SHP77 (cell line): ENCODE measurements around the gene TTC38.
A peak's percentile ranks its signal among the peaks of the same experiment; 100 is the strongest.

Experiments used
- DNase-seq, 2 experiments: peaks; one replicate each; lab custom pipeline; 2025; lab: John Stamatoyannopoulos, UW

The TTC38 gene

DNA sequence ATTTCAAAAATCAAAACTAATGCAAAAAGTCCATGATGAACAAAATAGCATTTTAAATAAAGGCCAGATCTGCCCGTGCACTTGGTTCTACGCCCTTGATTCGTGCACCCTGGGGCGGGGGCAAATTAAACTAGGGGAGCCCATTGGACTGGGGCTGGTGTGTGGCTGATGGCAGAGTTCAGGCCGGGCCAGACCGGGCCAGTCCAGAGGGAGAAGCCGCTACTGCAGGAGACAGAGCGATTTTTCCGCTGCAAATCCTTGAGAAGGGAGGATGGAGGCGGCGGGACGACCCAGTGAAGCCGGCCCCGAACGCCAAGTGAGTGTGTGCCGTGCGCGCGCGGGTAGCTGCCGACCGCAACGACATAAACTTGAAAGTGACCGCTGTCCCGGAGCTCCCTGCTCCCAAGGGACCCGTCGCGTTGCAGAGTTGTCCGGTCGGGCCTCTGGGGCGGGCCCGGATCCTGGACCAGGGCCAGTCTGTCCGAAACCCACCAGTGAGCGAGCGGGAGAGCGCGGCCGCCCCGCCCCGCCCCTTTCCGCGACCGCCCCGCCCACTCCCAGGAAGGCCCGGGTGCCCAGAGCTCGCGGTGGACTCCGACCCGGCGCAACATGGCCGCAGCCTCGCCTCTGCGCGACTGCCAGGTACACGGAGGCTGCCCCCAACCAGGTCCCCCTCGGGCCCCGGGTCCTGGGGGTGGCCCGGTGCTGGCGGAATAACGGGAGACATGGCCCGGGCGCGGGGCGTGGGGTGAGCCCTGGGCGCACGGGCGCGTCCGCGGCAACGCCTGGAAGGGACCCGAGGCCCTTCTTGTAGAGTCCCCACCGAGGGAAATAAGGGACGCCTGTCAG is at the start of gene TTC38:
TTC38 (plus strand) TSS at position 578 of the 849 bp plus-strand sequence; CDS start at position 610, 32 bp downstream.
- peak; percentile 81 for DNase-seq

DNA sequence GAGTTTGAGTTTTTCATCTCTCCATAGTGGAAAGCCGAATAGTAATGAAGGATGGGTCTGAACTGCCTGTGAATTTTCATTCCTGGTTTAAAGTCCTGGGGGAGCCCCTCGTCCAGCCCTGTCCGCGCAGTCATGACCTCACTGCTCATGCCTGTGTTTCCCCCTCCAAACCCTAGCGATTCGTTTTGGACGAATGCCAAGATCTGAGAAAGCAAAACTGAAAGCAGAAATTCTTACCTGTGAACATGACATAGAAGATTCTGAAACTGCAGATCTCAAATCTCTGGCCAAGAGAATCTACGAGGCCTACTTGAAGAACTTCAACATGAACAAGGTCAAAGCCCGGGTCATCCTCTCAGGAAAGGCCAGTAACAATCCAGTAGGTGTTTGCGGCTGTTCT is 48.2 kb upstream of the TTC38 start:
- DNase-seq = peak in 1 of 2 experiments; percentile 57

DNA sequence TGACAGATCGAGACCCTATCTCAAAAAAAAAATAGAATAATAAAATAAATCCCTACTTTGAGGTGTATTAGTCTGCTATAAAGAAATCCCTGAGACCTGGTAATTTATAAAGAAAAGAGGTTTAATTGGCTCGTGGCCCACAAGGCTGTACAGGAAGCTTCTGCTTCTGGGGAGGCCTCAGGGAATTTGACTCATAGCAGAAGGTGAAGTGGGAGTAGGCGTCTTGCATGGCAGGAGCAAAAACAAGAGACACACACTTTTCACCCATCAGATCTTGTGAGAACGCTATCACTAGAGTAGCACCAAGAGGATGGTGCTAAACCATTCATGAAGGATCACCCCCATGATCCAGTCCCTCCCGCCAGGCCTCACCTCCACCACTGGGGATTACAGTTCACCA is 46.9 kb upstream of the TTC38 start:
- no peak for DNase-seq

DNA sequence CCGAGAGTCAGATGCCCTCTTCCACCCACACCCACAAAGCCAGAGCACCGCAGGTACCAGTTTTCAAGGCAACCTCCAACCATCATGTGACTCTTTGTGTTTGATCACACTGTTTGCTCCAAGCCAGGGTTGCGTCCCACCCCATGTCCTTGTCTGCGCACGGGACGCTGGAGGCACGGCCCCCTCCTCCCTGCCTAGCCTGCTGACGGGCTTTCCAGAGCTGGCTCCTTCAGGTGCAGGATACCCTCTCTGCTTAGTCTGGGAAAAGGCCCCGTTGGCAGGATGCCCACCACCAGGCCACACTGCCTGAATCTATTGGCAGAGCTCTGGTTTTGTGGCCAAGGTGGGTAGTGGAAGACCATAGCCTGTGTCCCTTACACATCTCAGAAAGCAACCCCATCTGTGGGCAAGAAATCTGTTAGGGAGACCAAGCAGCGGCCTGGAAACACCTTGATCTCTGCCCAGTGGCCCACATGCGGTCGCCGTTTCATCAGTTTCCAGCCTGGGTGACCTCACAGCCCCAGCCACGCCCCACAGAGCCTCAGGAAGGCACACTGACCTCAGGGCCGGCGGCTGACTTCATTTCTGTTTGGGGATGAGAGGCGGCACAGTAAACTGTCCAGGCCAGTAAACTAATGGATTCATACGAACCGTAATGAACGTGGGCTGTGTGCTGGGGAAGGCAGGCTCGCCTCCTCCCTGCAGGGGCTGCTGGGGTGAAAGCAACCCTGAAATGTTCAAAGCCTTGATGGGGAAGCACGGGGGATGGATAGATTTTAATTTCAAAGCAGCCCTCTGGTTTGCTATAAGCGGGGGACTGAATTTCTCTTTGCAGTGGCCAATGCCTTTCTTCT is 43.5 kb upstream of the TTC38 start:
- DNase-seq = no peak

DNA sequence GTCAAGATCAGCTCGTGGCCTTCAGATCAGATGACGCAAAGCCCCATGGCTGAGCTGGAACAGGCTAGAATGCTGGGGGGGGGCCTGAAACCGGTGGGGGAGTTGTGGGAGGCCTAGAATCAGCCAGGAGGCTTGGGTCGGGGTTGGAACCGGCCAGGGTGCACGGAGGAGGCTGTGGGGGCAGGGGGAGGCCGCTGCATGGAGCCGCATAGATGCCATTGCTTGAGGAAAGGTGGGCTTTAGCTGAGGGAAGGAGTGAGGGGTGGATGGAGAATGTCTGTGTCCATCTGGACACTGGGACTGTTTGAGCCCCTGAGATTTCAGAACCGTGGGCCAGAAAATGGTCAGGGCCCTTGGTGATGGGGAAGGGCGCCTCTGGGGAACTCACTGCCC is 42.9 kb upstream of the TTC38 start:
- no peak for DNase-seq

DNA sequence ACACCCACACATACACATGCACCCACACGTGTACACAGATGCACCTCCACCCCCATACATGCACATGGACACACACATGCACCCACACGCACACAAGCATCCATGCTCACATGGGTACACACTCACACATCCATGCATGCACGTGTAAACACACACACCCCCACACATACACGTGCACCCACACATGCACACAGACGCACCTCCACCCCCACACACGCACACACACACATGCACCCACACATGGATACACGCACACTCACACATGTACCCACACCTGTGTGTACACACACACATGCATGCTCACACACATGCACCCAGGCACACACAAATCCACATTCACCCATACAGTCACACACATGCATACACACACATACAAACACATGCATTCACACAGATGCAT is 42.2 kb upstream of the TTC38 start:
- no peak for DNase-seq

DNA sequence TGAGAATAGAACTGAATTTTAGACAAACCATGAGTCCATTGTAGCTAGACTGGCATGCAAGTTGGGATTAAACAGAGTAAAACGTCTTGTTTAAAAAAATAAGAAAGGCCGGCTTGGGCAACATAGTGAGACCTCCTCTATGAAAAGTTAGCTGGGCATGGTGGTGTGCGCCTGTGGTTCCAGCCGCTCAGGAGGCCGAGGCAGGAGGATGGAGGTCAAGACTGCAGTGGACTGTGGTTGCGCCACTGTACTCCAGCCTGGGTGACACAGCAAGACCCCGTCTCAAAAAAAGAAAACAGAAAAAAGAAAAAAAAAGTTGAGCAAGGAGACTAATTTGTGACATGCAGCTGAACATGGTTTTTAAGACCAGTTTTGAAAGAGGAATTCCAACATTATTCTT is 41.2 kb upstream of the TTC38 start:
- DNase-seq = no peak

DNA sequence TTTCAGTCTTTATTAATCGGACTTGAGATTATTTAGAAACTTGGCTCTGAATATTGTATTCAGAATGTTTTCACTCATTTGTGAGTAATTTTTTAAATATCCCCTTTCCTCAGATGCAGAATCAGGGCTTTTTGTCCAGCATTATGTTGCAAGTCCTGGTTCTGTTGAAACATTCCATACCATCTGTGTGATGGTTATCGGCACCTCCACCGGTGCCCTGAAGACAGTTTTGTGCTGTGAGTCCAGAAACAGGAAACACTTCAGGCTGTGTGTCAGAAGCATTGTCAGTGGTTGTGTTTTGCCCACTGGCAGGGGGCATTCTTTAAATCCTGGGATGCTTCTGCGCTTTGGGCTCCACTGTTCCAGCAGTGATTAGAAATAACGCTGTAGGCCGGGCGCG is 38.1 kb upstream of the TTC38 start:
- no peak for DNase-seq

DNA sequence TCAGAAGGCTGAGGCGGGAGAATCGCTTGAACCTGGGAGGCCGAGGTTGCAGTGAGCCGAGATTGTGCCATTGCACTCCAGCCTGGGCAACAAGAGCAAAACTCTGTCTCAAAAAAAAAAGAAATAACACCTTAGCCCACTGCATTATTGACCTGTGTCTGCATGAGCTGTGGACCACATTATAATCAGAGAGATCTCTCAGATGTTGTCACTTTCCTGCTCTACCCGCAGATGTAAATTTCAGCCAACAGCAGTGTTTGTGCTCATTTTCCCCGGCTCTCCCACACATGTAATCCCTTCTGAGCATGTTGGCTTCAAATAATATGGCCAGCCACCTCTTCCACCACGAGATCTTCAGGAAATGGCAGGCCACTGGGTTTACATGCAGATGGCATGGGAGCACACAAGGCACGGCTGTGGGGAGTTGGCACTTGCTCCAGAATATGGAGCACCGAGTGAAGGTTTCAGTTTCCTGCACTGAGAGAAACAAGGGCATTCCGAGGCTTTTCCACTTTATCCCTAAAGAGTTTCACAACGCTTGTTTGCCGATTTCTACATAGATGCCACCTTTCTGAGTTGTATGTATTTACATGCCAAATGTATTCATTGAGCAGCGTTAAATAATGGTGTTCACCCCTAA is 37.4 kb upstream of the TTC38 start:
- no peak for DNase-seq

DNA sequence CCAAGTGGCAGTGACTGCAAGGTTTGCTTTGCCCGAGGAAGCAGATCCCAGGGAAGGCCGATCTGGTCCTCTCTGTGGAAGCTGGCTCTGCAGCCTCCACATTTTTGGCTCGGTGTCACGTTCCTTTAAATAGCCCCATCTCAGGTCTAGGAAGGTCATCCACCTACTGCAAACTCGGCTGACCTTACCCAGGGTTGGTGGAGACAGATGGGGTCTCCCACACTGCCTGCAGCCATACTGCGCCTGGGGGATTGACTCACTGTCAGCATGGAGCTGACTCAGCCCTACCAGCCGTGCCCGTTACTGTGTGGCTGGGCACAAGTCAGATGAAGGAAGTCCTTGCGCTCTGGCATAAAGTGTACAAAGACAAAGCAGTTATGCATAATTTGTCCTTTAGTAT is 34.6 kb upstream of the TTC38 start:
- peak in 1 of 2 experiments; percentile 14 for DNase-seq

DNA sequence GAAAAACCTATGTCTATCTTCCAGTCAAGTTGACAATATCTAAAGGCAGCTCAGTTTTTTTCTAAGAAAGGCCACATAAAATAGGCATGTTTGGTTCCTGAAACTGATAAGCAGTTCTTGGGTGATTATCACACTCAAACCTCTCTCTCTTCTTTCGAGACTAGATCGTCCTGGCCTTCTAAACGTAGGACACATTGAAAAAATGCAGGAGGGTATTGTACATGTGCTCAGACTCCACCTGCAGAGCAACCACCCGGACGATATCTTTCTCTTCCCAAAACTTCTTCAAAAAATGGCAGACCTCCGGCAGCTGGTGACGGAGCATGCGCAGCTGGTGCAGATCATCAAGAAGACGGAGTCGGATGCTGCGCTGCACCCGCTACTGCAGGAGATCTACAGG is 32.8 kb upstream of the TTC38 start:
- no peak for DNase-seq

DNA sequence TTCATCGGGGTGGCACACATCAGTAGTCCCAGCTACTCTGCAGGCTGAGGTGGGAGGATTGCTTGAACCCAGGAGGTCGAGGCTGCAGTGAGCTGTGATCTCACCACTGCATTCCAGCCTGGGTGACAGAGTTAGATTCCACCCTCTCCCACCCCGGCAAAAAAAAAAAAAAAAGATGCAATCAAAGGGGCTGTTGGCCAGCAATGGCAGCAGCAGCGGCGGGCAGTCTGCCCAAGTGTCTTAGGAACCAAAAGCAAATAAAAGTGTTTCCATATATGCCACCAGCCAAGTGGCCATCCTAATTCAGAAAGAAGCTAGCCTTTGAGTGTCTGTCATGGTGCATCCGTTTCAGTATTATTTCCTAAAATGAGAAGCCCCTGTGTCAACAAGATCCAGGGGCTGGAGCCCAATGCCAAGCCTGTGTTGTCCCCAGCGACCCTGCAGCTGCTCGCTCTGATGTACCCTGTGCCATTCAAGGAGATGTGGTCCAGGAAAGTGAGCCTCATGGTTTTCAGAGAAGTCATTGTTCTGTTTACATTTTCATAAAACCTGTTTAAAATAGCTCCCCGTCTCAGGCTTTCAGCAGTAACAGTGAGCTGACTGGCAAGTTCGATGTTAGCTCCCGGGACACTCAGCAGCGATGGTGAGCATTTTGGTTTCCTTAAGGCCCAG is 30.2 kb upstream of the TTC38 start:
- no peak for DNase-seq

DNA sequence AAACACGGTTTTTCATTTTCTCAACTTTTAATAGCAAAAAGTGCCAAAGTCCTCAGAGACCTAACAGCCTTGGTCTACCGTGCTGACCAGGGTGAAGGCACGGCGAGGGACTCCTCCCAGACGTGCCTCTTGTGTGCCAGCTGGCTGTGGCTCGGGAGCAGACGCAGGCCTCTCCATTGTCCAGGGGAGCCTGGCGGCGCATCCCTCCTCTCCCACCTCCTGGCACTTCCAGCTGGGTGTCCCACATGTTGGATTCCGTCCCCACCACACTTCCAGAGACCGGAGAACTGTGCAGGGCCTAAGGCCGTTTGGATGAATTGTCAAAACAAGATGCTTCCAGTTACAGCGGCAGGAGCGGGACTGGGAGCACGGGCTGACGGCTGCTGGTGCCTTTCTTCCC is 29.3 kb upstream of the TTC38 start:
- no peak for DNase-seq

DNA sequence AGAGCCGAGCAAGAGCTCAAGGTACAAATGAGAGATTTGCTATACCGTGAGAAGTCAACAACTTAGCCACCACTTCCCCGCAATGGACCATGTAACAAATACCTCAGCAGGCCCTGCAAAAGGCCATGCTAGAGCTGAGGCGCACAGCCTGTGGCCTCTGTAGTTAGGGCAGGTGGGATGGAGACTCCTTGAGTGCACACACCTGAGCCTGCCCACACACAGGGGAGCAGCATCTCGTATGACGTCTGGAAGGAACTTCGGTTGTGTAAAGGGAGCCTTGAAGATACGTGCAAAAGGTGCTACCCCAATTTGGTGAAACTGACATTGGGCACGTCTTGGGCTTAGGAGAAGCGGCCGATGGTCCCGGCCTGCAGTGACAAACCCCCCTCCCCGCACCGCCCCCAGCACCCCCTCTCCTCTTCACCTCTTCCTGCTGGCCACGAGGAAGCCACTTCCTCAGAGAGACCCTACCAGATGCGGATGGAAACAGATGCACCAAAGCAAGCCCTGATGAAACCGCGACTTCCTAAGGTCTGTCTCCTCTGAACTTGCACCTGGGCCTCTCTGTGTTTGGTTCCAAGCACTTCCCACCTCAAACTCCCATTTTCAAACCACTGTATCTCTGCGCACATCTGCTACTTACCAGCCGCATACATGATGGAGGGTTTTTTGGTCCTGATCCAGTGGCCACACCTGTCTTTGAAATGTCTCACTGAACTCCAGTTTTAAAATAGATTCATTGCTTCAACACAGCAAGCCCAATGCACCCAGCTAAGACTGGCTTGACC is 28.4 kb upstream of the TTC38 start:
- DNase-seq = no peak

DNA sequence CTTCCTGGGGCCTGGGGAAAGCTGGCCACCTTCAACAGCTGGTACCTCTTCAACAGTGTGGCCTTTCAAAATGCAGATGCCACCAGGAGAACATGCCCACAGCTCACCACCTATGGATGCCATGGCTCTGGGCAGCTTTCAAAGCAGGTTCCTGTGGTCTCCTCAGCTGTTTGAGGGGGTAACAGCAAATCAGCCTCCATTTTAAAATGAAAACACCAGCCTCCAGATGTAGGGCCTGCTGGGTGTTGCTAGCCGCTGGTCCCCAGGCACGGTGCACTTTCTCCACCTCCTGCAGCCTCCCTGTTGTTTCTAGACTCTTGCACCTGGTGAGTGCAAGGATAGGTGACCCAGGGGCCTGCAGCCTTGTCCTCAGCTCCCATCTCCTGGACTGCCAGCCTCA is 27.7 kb upstream of the TTC38 start:
- no peak for DNase-seq

DNA sequence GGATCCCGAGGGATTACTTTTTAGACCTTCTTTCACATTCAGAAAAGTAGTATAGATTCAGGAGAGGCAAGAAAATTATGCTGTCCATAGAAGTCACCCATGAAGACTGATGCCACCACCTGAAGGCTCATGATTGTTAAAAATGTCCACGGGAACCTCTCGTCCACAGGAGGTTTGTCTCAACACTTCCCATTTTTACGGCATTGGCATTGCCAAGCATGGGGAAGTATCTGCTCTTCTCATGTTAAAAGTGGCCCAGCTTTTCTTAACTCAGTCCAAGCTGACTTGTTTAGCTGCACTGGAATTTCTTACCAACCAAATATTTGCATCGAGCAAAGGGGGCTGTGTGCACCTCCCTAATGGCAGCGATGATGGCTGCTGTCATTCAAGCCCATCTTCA is 27.3 kb upstream of the TTC38 start:
- no peak for DNase-seq

DNA sequence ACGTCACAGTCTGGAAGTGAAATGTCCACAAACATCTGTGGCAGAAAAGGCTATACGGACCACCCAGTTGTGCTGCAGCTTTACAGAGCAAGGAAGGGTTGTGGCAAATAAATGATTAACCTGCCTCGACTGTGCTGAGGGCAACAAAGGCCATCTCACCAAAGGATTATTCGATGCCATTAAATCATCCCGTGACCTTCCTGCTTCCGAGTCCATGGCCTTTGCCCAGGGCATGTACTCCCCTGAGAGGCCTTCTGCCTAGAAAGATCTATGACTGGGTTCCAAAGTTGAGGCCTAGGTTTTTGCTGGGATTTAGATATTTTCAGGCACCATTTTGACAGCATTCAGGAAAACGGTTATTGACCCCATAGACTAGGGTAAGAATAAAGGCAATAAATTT is 26.9 kb upstream of the TTC38 start:
- no peak for DNase-seq

DNA sequence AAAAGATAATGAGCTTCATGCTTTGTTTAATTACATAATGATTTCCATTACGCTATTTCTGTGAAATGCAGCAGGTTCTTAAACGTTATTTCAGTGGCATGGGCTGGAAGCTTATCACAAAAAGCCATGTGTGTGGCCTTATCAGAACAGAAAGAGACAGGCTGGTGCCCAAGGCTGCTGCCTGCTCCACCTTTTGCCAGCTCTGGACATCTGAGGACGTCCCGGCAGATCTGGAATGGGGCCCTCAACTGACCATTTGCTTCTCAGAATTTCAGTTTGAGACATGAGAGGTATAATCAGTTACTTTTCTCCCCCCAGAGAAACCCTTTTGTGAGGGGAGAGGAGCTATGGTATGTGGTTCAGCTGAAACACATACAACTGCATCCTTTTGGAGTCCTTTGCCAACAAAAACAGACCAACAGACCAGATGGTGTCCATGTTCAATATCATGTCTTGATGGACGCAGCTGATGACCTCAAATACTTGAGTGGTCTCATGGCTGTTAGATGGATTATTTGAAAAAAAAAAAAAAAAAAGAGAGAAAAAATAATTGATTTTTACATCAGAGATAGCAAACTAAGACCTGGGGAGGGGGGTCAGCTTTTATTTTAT is 26.3 kb upstream of the TTC38 start:
- DNase-seq = no peak

DNA sequence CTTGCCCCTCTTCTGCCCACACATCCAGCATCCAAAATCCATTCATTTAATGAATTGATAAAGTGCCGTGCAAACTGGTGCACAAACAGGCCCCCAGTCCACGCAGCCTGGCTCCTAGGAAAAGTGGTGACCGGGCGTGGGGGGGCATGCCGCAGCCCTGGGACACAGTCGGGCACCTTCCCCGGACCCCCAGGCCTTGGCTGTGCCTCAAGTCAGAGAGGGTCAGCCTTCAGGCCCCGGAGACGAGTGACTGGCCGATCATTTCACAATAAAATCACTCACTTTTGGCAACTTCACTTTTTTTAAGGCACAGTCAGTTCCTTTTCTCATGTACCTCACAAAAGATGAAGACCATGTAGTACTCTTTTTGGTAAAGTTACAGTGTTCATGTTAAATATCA is 25.7 kb upstream of the TTC38 start:
- DNase-seq = no peak

DNA sequence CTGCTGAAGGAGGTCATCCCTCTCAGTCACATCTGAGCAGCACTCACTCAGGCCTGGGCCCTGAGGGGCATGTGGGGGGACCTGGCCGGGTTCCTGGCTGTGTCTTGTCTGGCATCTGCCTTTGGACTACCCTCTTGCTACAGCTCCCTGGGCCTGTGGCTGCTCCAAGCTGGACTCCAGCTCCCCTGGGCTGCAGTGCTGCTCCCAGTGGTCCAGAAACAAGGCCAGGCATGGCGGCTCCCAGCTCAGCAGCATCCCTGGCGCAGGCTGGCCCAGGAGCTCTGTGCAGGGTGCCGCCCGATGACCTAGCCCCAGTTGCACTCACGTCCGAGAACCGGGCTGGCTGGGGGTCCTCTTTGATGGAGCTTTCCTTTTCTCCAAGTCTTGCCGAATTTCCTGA is 23.0 kb upstream of the TTC38 start:
- DNase-seq = no peak

DNA sequence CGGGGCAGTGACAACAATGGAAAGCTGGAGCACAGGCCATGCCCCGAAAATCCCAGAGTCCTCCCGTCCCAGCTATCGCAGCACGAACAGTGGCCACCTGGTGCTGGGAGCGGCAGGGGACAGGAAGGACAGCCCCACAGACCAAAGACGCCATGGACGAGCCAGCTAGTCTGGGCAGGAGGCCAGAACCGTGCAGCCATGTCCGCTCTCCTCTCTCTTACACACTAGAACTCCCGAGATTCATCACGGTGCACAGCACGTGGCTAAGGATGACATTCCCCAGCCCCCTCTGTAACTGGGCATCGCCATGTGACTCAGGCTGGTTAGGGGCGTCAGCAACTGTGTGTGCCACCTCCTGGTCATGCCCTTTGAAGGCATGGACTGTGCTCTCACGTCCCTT is 22.3 kb upstream of the TTC38 start:
- DNase-seq = peak; percentile 69 to 82
